Measurements from ENCODE around the gene JPH3.

DNA sequence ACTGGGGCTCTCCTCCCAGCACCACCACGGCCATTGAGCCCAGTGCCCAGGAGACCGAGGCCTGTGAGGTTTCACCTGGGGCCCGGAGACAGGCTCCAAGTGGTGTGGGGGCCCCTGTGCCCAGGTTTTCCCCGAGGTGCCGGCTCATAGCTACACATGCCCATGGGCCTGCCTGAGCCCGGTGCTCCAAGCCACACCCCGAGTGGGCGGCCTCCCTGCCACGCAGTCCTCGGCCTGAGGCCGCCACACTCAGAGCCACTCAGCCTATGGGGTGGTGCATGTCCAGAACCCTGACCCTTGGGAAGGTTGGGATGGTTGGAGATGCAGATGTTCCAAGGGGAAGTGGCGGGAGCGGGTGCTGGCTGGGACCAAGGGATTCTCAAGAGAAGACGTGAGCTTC lies 24.1 kb downstream of the JPH3 start:
- TF ChIP-seq POLR2A (IDR thresholded peaks at IDR 0.05), result no peak
- TF ChIP-seq CTCF (IDR thresholded peaks at IDR 0.05 in 8 of 11, conservative IDR thresholded peaks at IDR 0.05 in 3 of 11), result no peak
- no peak for TF ChIP-seq POLR2AphosphoS5 (IDR thresholded peaks at IDR 0.05)
